Cardiac muscle cell (in vitro differentiated cells and primary cell): ENCODE measurements around the gene CCL21. TPM values are rescaled to one million over a fixed set of nuclear protein-coding genes. Genes with fewer than 3 reads are reported as not detected.

Experiments used
- DNase-seq, 2 donors: peaks; one replicate each; pipeline versions ENCODE4 v3.0.0 to v3.0.0-alpha.2; 2010 to 2017; ENCODE audit warnings: low read depth in 1 of 2, low spot score in 1 of 2
- H3K27ac ChIP-seq: fragments of 200-600 bp; sonication (generic); 2 replicates; pipeline ENCODE4 v1.5.1; 2016
- H3K27me3 ChIP-seq: fragments of 200-600 bp; sonication (generic); 2 replicates; pipeline ENCODE4 v1.6.0; 2016; ENCODE audit warnings: control low read depth
- H3K36me3 ChIP-seq: fragments of 200-600 bp; sonication (generic); 2 replicates; pipeline ENCODE4 v1.5.1; 2016; ENCODE audit warnings: control low read depth
- H3K4me1 ChIP-seq: fragments of 200-600 bp; sonication (generic); 2 replicates; pipeline ENCODE4 v1.8.1; 2017; ENCODE audit warnings: low read depth, mild to moderate bottlenecking, mixed run types
- H3K4me3 ChIP-seq: fragments of 200-600 bp; sonication (generic); 2 replicates; pipeline ENCODE4 v1.5.1; 2016; ENCODE audit warnings: mild to moderate bottlenecking
- H3K9me3 ChIP-seq: fragments of 200-600 bp; sonication (generic); 2 replicates; pipeline ENCODE4 v1.5.1; 2017; ENCODE audit warnings: low read depth, mild to moderate bottlenecking, control low read depth
- polyA plus RNA-seq: library from polyadenylated mRNA; unstranded; fragments of >200 nt; fragmentation: Nextera tagmentation; extraction: Ambion mirVana; gene quantifications from 2 replicates; pipeline ENCODE4 v1.2.1, GENCODE V29; 2016
- total RNA-seq: library from RNA; depleted of rRNA; stranded (reverse); fragments of >200 nt; gene quantifications from 2 replicates; pipeline ENCODE4 v1.2.3, GENCODE V29; 2016
- TF ChIP-seq, protein P1 (sequence below): IDR thresholded peaks from 2 replicates; pipeline ENCODE4 v1.5.1; 2012; ENCODE audit warnings: low read depth, mild to moderate bottlenecking, low read length

Gene CCL21
- total and polyA plus RNA-seq, 2 experiments from 2014 or later = 2.2 to 8.2 TPM

DNA sequence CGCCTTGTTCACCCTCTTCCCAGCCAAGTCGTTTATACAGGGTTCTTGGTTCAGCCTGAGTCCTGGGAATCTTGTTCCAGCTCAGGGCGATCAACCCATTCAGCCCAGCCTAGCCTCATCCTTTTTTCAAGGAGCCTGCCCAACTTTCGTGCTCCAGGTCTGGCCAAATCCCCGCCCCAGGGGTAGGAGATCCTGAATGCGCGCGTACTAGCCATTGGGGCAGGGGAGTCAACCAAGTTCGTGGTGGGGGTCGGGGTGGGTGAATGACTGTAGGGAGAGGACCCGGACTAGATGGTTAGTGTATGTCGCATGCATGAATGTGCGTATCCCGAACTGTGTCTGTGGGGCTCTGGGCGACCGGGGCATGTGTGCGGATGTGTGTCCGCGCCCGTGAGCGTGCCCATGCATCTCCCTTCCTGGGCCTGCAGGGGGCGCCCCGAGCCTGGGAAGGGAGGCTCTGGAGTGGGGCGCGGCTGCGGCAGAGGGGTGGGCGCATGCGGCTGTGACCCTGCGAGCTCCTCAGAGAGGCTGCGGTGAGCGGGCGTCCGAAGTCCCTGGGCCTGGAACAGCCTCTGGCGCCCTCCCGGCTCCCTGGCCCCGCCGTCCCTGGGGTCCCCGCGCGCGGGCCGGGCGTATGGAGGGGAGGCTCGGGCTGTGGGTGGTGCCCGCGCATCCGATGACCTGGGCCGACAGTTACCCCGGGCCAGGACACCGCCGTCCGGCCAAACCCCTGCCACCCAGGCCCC lies 8.7 kb downstream of the CCL21 start:
- DNase-seq = peak; percentile 74 to 84
- Histone ChIP-seq H3K27ac (no peak overlapping the region), H3K9me3 (no peaks in the 10 kb centered on the region), H3K36me3 (no peaks in the 10 kb centered on the region), H3K4me1 (no peaks in the 10 kb centered on the region), H3K27me3 (peaks cover 42% of the 10 kb centered on the region), H3K4me3 (peak overlapping the region; percentile 31)
- TF ChIP-seq, protein P1, sequence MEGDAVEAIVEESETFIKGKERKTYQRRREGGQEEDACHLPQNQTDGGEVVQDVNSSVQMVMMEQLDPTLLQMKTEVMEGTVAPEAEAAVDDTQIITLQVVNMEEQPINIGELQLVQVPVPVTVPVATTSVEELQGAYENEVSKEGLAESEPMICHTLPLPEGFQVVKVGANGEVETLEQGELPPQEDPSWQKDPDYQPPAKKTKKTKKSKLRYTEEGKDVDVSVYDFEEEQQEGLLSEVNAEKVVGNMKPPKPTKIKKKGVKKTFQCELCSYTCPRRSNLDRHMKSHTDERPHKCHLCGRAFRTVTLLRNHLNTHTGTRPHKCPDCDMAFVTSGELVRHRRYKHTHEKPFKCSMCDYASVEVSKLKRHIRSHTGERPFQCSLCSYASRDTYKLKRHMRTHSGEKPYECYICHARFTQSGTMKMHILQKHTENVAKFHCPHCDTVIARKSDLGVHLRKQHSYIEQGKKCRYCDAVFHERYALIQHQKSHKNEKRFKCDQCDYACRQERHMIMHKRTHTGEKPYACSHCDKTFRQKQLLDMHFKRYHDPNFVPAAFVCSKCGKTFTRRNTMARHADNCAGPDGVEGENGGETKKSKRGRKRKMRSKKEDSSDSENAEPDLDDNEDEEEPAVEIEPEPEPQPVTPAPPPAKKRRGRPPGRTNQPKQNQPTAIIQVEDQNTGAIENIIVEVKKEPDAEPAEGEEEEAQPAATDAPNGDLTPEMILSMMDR = peak; percentile 89

DNA sequence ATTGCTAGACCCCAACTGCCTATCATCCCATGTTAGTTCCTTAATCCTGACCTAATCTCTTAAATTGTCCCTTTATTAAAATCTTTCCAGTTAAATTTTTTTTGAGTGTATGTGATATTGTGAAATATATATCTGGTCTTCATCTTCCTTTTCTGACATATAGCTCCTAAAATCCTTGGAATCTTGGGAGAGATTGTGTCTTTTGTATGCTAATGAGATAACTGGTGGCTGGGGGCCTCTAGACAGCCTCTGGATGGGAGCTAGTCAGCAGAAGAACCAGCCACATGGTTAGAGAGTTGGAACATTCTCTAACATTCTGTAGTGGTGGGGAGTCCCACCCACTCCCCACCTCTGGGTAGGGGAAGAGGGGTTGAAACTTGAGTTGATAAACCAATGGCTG lies 15.1 kb downstream of the CCL21 start:
- Histone ChIP-seq H3K4me3 (no peak overlapping the region), H3K9me3 (no peaks in the 10 kb centered on the region), H3K27me3 (peaks cover 27% of the 10 kb centered on the region), H3K27ac (no peak overlapping the region), H3K4me1 (no peaks in the 10 kb centered on the region), H3K36me3 (no peaks in the 10 kb centered on the region)
- no peak for DNase-seq
- TF ChIP-seq, protein P1 = no peak

DNA sequence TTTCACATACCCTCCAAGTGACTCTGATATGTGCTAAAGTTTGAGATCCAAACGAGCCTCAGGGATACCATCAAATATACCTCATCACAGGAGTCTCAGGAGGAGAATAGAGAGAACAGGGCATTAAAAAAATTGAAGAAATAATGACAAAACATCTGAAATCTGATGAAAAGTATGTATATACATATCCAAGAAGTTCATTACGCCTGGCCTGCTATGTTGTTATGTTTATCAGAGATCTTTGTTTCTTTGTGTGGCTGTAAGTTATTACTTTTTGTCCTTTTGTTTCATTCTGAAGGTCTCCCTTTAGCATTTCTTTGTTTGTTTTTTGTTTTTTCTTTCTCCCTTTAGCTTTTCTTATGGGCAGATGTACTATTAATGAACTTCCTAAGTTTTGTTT lies 16.4 kb downstream of the CCL21 start:
- Histone ChIP-seq H3K4me3 (no peak overlapping the region), H3K4me1 (no peaks in the 10 kb centered on the region), H3K27ac (no peak overlapping the region), H3K27me3 (peaks cover 15% of the 10 kb centered on the region), H3K36me3 (no peaks in the 10 kb centered on the region), H3K9me3 (no peaks in the 10 kb centered on the region)
- DNase-seq = no peak
- TF ChIP-seq, protein P1 = no peak

DNA sequence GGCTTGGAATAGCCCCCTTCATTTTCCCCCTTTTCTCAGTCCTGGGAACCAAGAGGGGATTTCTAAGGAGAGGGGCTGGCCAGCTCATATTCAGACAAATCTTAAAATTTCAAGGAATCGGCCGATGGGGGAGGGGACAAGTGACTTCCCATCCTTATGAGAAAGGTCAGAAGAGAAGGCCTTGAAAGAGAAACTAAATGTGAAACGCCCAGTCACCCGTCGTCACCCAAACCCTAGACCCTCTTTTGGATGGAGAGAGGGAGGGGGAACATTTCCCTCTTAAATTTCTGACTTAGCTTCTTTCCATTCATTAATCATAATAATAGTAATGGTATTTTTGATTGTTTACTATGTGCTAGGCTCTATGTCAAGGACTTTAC lies 18.0 kb downstream of the CCL21 start:
- no peaks in the 10 kb centered on the region for H3K9me3 ChIP-seq
- TF ChIP-seq, protein P1 = no peak
- H3K4me1 ChIP-seq = no peaks in the 10 kb centered on the region
- peaks cover 3% of the 10 kb centered on the region for H3K27me3 ChIP-seq
- no peaks in the 10 kb centered on the region for H3K36me3 ChIP-seq
- H3K27ac ChIP-seq = no peak overlapping the region
- no peak overlapping the region for H3K4me3 ChIP-seq
- DNase-seq = no peak

DNA sequence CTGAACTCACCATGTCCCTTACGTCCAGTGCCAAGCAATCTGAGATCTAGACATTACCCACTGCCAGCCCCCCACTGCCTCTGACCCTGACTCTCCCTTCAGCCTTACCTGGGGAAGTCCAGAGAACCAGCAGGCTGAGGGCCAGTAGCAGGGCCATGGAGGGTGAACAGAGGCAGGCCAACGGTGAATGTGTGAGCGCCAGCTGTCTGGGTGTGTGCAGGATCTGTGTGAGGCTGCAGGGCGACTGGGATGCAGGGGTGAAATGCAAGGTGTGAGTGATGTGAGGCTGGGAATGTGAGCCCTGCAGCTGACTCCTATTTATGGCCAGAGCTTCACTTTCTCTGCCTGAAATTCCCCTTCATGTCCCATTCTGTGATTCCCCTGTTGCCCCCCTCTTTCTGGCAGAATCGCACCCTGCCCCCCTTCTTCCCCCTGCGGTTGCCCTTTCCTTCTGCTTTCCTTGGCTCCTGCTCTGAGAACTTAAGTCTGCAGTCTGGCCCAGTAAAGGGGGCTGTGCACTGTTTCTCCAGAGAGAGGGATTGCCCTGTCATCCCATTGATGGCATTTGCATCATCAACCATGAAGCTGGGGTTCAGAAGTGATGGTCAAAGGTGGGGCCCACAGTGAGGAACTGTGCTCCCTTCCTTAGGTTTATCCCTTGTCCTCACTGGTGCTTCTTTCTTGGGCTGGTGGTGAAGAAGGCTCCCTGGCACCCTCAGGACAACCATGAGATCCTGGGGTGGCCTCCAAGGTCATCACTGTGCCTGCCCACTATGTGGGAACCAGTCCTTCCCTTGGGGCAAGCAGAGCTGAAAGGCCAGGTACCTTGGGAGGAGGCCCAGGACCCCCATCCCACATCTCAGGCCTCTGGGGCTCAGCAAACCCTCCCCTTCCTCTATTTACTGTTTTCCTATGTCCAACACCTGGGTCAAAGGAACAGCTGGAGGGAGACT lies 18.7 kb downstream of the CCL21 start, which contains the start of gene CCL19:
TSS of gene CCL19 (minus strand) at position 294 of the 953 bp plus-strand sequence. CDS start at position 157, 137 bp downstream.
- no peaks in the 10 kb centered on the region for H3K9me3 ChIP-seq
- H3K36me3 ChIP-seq = no peaks in the 10 kb centered on the region
- H3K27me3 ChIP-seq = no peaks in the 10 kb centered on the region
- DNase-seq = no peak
- no peak within 1 kb of the TSS for H3K27ac ChIP-seq
- H3K4me3 ChIP-seq = no peak within 1 kb of the TSS
- no peaks in the 10 kb centered on the region for H3K4me1 ChIP-seq
- TF ChIP-seq, protein P1 = no peak
